Testis (tissue), 2 donors: ENCODE data around the gene CCDC39.

Source experiments
- POLR2A ChIP-seq: fragments of 450-650 bp; IDR thresholded peaks from one replicate; pipeline ENCODE4 v1.6.1; 2017; ENCODE audit warnings: antibody characterized with exemption, mild to moderate bottlenecking, moderate library complexity
- TF ChIP-seq, protein P1 (sequence below), 3 experiments: fragments of 450-650 bp in 2 of 3; fragments of 200-600 bp in 1 of 3; sonication (generic) in 1 of 3; IDR thresholded peaks; one replicate each; pipeline ENCODE4 v1.5.1; 2016 to 2019; ENCODE audit warnings: antibody characterized with exemption in 3 of 3, mild to moderate bottlenecking in 2 of 3, moderate library complexity in 1 of 3

DNA sequence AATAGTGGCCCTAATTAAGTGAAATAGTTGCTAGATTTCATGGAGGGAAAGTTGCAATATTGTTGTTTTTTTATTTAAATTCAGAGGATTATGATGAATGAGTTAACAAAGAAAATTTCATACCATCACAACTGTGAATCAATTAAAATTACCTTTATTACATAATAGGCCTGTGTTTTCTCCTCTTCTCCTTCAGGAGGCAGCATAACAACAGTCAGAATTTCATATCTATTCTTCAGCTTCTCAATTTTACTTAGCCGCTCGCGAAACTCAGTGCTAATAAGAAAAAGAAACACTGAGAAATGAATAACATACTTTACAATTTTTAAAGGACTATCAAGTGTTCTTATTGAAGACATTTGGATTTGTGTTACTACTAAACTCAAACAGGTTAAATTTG is 48.0 kb downstream of the CCDC39 start:
- TF ChIP-seq, protein P1, sequence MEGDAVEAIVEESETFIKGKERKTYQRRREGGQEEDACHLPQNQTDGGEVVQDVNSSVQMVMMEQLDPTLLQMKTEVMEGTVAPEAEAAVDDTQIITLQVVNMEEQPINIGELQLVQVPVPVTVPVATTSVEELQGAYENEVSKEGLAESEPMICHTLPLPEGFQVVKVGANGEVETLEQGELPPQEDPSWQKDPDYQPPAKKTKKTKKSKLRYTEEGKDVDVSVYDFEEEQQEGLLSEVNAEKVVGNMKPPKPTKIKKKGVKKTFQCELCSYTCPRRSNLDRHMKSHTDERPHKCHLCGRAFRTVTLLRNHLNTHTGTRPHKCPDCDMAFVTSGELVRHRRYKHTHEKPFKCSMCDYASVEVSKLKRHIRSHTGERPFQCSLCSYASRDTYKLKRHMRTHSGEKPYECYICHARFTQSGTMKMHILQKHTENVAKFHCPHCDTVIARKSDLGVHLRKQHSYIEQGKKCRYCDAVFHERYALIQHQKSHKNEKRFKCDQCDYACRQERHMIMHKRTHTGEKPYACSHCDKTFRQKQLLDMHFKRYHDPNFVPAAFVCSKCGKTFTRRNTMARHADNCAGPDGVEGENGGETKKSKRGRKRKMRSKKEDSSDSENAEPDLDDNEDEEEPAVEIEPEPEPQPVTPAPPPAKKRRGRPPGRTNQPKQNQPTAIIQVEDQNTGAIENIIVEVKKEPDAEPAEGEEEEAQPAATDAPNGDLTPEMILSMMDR (IDR thresholded peaks at IDR 0.05): no peak
- TF ChIP-seq POLR2A: no peak
